Fibroblast of the conjunctiva (primary cell): ENCODE results near the gene OGFR.

Experiments used
- DNase-seq: peaks from one replicate; pipeline ENCODE4 v3.0.0-alpha.2; 2010; ENCODE audit warnings: low read depth

The OGFR gene

GRCh38 chr20:62825986-62826645, 21.5 kb downstream of the OGFR start:
- no peak for DNase-seq

DNA sequence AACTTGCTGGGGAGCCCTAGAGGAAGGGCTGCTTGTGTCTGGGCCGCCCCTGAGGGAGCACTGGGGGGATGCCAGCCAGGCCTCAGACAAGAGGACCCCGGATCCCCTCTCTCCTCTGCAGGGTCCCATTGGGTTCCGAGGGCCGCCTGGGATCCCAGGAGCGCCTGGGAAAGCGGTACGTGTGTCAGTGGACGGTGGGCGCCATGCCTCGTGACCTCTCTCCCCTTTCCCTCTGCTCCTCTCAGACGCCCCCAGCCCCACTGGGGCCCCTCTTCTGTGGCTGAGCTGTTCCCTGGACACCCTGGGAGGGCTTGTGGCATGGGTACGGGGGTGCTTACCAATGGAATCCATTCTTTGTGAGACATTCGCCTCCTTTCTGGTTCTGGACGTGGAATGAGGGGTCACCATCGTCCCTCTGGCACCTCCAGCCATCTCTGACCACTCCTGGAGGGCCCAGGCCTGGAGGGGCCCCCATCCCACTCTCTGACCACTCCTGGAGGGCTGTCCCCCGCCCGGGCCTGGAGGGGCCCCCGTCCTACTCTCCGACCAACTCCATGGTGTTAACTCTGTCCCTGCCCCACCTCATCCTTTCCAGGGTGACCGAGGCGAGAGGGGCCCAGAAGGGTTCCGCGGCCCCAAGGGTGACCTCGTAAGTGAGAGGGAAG, 22.1 kb downstream of the OGFR start:
- DNase-seq = no peak

DNA sequence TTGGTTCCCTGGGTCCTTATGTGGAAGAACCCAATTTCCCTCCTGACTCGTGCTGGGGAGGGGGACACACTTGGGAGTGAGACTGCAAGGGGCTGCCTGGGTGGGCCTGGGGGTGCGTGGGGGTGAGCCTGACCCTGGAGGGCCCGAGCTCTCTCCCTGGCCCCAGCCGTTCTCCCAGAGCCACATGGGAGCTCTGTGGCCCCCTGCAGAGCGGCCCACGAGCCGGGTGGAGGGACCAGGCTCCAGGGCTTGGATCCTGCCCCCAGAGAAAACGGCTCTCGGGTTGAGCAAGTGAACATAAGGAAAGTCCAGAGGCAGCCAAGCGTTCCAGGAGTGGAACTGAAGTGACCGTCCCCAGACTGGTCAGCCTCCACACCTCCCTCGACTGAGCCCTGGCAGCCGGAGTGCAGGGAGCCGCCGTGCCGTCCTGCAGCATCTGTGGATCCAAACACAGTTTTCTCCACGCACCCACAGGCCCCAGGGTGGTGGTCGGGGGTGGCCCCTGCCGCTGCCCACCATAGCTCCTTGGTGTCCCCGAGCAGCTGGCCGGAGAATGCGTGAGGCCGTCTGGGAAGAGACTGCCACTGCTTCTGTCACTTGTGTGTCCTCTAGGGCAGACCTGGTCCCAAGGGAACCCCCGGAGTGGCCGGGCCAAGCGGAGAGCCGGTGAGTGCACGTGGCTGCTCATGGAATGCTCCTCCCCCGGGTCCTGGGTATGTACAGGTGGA, 22.8 kb downstream of the OGFR start:
- DNase-seq = no peak

DNA sequence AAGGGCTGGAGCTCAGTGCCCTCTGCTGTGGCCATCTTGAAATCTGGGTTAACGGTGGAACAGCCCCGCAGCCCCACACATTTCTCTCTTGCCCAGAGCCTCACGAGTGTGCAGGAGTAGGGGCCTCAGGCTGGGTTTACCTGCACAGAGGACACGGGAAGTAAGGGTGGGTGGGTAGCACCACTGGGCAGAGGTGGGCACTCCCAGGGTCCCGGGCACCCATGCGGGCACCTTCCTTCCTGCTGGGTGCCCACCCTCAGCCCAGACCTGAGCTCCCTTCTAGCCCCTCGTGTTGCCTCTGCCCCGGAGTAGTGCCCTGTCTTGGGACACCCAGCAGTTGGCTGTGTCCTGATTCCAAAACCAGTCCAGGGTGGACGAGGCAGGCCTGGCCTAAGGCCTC, 23.4 kb downstream of the OGFR start:
- DNase-seq = no peak

DNA sequence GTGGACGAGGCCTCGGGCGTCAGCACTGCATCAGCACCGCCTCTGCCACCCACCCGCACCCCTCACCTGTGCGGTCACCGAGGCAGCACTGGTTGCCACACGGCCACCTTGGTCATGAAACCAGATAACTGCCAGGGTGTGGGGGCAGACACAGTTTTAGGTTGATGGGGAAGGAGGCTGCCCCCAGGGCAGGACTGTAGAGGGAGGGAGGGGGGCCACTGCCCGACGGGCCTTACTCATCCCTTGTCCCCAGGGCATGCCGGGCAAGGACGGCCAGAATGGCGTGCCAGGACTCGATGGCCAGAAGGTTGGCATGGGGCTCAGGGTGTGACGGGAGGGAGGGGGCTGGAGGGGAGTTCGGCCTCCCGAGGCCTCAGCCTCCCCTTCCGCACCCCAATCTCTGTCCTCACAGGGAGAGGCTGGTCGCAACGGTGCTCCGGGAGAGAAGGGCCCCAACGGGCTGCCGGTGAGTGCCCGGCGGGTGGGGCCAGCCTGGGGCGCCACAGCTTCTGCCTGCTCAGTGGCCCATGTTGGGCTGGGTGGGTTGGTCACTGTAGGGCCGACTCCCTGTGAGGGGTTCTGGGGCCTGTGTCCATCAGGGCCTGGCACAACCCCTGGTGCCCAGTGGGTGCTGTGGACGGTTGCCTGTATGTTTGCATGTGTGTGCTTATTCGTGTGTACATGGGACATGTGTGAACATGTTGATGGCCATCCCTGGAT, 24.0 kb downstream of the OGFR start:
- DNase-seq = no peak

- no peak for DNase-seq
Observed at GRCh38 chr20:62829231-62830230, 24.9 kb downstream of the OGFR start.

GRCh38 chr20:62830251-62830650, 25.6 kb downstream of the OGFR start:
- DNase-seq = no peak

GRCh38 chr20:62830821-62831220, 26.2 kb downstream of the OGFR start:
- no peak for DNase-seq

GRCh38 chr20:62831361-62831788, 26.7 kb downstream of the OGFR start:
- DNase-seq = no peak

DNA sequence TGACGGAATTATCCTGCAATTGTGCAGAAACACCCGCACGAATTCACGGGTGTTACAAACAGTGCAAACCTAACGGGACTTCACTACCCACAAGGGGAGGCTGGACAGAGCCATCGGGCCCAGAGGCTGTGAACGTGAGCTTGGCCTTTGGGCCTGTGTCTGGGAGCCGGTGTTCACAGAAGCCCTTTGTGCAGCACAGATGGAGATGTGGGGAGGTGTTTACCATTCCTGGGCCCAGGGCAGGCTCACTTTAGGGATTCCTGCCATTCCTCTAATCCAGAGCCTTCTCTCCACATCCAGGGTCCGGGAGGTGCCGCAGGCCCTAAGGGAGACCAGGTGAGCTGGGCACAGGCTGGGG, 27.2 kb downstream of the OGFR start:
- DNase-seq = no peak

GRCh38 chr20:62832212-62832922, 27.7 kb downstream of the OGFR start:
- DNase-seq = no peak

DNA sequence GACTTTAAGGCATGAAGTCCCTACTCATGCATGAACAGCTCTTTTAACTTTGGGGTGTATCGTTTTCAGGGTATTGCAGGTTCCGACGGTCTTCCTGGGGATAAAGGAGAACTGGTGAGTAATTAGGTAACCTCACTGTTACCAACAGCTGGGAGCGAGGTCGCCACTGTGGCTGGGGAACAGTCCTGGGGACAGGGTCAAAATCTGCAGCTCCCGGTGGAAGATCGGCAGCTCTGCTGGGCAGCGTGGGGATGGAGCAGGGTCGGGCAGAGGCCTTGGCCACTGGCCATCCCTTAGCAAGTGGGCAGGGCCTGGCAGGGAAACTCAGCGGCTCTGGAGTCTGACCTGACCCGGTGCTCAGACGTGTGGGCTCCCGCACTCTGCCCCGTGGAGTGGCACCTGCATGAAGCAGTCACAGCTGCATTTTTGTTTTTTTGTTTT, 28.3 kb downstream of the OGFR start:
- no peak for DNase-seq

- DNase-seq = no peak
Observed at GRCh38 chr20:62834967-62835730, 30.5 kb downstream of the OGFR start.

DNA sequence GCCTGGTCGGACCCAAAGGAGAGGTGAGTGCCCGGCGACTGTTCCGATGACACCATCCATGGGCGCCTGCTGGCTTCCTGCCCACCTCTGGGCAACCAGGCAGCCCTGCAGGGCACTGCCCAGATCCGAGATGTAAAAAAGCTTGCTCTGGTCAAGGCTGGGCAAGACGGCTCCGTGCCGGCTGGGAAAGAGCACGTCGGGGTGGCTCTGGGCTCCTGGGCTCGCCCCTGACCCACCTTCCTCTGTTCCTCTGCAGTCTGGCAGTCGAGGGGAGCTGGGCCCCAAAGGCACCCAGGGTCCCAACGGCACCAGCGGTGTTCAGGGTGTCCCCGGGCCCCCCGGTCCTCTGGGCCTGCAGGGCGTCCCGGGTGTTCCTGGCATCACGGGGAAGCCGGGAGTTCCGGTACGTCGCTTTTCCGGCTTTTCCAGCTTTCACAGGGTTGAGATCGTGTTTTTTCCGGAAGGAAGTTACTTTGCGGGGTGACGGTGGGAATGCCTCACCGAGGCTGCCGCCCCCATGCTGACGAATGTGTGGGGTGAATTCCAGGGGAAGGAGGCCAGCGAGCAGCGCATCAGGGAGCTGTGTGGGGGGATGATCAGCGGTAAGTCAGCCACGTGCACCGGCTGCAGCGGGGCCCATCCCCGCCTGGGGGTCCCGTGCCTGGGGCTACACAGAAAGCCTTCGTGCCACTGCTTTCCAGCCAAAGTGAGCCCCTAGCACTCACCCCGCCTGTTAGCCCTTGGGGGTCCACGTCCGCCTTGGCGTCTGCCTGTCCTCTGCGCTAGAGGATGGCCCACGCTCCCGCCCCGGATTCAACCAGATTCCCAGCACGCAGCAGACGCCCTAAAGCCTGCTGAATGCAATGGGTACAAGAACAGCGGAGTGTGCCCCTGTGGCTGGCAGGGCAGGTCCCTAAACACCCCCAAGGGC, 31.6 kb downstream of the OGFR start:
- DNase-seq = no peak

DNA sequence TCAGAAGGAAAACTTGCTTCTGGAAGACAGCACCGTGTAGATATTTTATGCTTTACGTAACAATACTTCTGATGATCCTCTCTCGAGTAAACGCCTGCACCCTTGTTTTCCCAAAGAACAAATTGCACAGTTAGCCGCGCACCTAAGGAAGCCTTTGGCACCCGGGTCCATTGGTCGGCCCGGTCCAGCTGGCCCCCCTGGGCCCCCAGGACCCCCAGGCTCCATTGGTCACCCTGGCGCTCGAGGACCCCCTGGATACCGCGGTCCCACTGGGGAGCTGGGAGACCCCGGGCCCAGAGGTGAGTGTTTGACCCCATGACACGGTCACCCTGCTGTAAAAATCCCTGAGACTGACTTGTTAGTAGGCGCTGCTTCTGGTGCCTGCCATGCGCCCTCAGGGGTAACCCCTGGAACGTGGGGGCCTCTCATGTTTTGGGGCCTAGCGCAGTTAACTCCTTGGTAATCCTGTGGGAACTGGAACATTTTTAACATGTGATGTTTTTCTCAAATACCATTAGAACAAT, 32.4 kb downstream of the OGFR start:
- DNase-seq = no peak

DNA sequence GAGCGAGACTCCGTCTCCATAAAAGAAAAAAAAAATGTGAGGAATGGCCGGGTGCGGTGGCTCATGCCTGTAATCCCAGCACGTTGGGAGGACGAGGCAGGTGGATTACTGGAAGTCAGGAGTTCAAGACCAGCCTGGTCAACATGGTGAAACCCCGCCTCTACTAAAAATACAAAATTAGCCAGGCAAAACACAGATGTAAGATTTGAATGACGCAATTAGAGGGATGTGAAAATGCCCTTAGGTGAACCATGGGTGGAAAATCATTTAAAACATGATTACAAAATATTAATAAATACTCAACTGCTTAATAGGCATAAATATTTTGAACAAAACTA, 33.1 kb downstream of the OGFR start:
- no peak for DNase-seq

DNA sequence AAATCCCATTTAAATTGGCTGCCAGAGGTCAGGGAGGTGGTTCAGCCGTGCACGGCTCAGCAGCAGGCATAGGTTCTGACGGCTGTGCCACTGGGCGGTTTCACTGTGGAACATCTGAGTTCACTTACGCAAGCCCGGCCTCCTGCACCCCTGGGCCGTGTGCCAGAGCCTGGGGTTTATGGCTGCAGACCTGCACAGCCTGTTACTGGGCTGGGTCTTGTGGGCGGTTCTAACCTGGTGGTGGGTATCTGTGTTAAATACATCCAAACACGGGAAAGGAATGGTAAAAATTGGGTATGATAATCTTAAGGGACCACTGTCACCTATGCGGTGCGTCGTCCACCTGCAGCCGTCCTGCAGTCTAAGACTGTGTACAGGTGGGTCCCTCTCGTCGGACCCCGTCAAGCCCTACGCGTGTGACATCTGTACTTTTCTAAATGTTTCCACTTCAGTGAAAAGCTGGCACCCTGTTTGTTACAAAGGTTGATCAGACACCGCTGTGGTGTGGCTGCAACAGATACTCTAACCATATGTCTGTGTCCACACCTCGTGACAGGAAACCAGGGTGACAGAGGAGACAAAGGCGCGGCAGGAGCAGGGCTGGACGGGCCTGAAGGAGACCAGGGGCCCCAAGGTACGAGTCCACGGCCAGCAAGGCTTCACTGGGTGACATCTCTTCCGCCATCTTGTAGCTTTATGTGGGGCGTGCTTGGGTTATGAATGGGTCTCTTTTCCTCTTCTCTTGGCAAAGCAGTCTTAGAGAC, 33.7 kb downstream of the OGFR start:
- DNase-seq = peak; percentile 63

DNA sequence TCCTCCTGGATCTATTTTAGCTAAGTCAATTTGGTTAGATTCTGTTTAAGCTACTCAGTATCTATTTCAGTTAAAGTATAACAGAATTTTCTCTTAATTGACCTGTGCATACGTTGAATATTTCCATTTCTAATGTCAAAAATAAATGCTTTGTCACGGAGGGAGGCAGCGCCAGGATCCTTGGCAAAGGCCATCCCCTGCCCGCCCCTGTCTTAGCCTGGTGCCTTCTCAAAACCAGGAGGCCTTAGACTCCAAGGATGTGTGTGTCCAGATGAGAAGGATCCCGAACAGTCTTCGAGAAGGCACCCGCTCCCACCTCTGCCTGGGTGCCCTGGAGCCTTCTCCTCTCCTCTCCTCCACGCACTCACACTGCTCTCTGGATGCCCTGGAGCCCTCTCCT, 34.6 kb downstream of the OGFR start:
- no peak for DNase-seq
